H1 (cell line): ENCODE results near the gene SKP1. TPM values are rescaled to one million over a fixed set of nuclear protein-coding genes. Genes with fewer than 3 reads are reported as not detected.

ENCODE experiments used
- CBX5 ChIP-seq: fragments of 300-800, 300-1000 bp; sonication (generic); IDR thresholded peaks from 2 replicates; pipeline ENCODE4 v1.7.1; 2016; ENCODE audit warnings: antibody characterized with exemption, low read length, low read depth
- CHD2 ChIP-seq: IDR thresholded peaks from 2 replicates; pipeline ENCODE4 v1.6.1; 2012; ENCODE audit warnings: low read length, improper control_type of control experiment
- EZH2 ChIP-seq: fragments of 200-600 bp; sonication (generic); IDR thresholded peaks from 2 replicates; pipeline ENCODE4 v1.7.1; 2012; ENCODE audit warnings: low read depth, mild to moderate bottlenecking, moderate library complexity, low read length, inconsistent platforms; ENCODE audit not compliant: severe bottlenecking
- GTF2F1 ChIP-seq: IDR thresholded peaks from 2 replicates; pipeline ENCODE4 v1.6.1; 2012; ENCODE audit warnings: low read depth, low read length, improper control_type of control experiment, borderline replicate concordance
- PHF8 ChIP-seq: fragments of 200-600 bp; sonication (generic); conservative IDR thresholded peaks from 2 replicates; pipeline ENCODE4 v1.7.1; 2012; ENCODE audit warnings: low read depth, mild to moderate bottlenecking, inconsistent platforms, low read length, moderate library complexity
- POLR2AphosphoS5 ChIP-seq: IDR thresholded peaks from 2 replicates; pipeline ENCODE4 v1.6.1; 2011; ENCODE audit warnings: low read depth, low read length
- POU5F1 ChIP-seq: IDR thresholded peaks from 2 replicates; pipeline ENCODE4 v1.6.1; 2011; ENCODE audit warnings: low read depth, mild to moderate bottlenecking, low read length, moderate library complexity
- SP1 ChIP-seq: IDR thresholded peaks from 2 replicates; pipeline ENCODE4 v1.6.1; 2011; ENCODE audit warnings: low read depth, low read length
- TAF7 ChIP-seq: optimal IDR thresholded peaks from 2 replicates; pipeline ENCODE3; 2011; ENCODE audit warnings: low read depth, mild to moderate bottlenecking, inconsistent platforms, low read length, moderate library complexity, borderline replicate concordance
- polyA plus RNA-seq, 7 experiments: library from polyadenylated mRNA; depleted of rRNA in 3 of 7; stranded (reverse) in 5 of 7; unstranded in 2 of 7; fragments of >200 nt in 5 of 7; fragments of 200-250 nt in 2 of 7; gene quantifications; 1 replicate in 5 of 7; 2 replicates in 1 of 7; 4 replicates in 1 of 7; pipeline versions ENCODE4 v1.2.1 to v1.2.3, GENCODE V29; 2011 to 2013; ENCODE audit warnings: missing spikeins in 2 of 7, mixed read lengths in 2 of 7
- total RNA-seq: library from RNA; stranded (reverse); fragmentation: NEBNext Ultra II Directional; extraction: Animal tissue kit (Norgen Biotek cat#: 25700); gene quantifications from 2 replicates; pipeline ENCODE4 v1.2.1, GENCODE V29; 2021
- TF ChIP-seq, protein P1 (sequence below): fragments of 300-600 bp; sonication (generic); IDR thresholded peaks from 2 replicates; pipeline ENCODE4 v1.7.1; 2012; ENCODE audit warnings: low read length, moderate library complexity, mild to moderate bottlenecking, inconsistent platforms; ENCODE audit not compliant: insufficient replicate concordance

Gene SKP1
- total and polyA plus RNA-seq, 2 of the 8 experiments (the other 6 are each of a cell fraction or from before 2014, with no cell fraction given) = 163 to 332 TPM

DNA sequence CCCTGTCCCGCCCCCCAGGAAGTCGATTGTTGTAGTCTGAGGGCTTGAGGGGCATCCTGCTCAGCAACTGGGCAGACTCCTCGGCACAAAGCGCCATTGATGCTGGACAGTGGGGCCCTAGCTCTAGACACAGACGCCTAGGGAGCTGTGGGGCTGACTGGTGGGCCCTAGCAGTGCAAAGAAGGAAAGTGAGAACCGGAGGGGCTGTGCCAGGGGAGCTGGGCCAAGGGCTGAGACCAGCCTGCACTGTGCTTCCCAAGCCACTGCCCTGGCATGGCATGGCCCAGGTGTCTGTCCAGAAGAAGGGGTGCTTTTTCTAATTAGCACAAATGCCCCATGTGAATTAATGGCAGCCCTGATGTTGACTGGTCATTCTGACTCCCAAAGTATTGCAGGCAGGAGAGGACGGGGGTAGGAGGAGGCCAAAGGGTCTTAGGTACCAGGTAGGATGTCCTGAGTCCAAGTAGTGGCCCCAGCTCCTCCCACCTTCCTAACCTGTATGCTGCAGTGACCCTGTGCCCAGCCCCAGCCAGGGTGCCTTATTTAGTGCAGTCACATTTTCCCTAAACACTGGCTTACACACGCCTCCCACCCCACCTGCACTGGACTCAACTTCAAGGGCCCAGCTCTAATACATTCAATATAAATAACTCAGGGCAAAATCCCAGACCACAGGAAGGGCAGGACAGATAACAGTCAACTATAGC is 46.4 kb downstream of the SKP1 start (continued):
- TF ChIP-seq, protein P1, sequence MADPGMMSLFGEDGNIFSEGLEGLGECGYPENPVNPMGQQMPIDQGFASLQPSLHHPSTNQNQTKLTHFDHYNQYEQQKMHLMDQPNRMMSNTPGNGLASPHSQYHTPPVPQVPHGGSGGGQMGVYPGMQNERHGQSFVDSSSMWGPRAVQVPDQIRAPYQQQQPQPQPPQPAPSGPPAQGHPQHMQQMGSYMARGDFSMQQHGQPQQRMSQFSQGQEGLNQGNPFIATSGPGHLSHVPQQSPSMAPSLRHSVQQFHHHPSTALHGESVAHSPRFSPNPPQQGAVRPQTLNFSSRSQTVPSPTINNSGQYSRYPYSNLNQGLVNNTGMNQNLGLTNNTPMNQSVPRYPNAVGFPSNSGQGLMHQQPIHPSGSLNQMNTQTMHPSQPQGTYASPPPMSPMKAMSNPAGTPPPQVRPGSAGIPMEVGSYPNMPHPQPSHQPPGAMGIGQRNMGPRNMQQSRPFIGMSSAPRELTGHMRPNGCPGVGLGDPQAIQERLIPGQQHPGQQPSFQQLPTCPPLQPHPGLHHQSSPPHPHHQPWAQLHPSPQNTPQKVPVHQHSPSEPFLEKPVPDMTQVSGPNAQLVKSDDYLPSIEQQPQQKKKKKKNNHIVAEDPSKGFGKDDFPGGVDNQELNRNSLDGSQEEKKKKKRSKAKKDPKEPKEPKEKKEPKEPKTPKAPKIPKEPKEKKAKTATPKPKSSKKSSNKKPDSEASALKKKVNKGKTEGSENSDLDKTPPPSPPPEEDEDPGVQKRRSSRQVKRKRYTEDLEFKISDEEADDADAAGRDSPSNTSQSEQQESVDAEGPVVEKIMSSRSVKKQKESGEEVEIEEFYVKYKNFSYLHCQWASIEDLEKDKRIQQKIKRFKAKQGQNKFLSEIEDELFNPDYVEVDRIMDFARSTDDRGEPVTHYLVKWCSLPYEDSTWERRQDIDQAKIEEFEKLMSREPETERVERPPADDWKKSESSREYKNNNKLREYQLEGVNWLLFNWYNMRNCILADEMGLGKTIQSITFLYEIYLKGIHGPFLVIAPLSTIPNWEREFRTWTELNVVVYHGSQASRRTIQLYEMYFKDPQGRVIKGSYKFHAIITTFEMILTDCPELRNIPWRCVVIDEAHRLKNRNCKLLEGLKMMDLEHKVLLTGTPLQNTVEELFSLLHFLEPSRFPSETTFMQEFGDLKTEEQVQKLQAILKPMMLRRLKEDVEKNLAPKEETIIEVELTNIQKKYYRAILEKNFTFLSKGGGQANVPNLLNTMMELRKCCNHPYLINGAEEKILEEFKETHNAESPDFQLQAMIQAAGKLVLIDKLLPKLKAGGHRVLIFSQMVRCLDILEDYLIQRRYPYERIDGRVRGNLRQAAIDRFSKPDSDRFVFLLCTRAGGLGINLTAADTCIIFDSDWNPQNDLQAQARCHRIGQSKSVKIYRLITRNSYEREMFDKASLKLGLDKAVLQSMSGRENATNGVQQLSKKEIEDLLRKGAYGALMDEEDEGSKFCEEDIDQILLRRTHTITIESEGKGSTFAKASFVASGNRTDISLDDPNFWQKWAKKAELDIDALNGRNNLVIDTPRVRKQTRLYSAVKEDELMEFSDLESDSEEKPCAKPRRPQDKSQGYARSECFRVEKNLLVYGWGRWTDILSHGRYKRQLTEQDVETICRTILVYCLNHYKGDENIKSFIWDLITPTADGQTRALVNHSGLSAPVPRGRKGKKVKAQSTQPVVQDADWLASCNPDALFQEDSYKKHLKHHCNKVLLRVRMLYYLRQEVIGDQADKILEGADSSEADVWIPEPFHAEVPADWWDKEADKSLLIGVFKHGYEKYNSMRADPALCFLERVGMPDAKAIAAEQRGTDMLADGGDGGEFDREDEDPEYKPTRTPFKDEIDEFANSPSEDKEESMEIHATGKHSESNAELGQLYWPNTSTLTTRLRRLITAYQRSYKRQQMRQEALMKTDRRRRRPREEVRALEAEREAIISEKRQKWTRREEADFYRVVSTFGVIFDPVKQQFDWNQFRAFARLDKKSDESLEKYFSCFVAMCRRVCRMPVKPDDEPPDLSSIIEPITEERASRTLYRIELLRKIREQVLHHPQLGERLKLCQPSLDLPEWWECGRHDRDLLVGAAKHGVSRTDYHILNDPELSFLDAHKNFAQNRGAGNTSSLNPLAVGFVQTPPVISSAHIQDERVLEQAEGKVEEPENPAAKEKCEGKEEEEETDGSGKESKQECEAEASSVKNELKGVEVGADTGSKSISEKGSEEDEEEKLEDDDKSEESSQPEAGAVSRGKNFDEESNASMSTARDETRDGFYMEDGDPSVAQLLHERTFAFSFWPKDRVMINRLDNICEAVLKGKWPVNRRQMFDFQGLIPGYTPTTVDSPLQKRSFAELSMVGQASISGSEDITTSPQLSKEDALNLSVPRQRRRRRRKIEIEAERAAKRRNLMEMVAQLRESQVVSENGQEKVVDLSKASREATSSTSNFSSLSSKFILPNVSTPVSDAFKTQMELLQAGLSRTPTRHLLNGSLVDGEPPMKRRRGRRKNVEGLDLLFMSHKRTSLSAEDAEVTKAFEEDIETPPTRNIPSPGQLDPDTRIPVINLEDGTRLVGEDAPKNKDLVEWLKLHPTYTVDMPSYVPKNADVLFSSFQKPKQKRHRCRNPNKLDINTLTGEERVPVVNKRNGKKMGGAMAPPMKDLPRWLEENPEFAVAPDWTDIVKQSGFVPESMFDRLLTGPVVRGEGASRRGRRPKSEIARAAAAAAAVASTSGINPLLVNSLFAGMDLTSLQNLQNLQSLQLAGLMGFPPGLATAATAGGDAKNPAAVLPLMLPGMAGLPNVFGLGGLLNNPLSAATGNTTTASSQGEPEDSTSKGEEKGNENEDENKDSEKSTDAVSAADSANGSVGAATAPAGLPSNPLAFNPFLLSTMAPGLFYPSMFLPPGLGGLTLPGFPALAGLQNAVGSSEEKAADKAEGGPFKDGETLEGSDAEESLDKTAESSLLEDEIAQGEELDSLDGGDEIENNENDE = no peak
- TF ChIP-seq POLR2AphosphoS5 = no peak
- no peak for TF ChIP-seq CBX5
- no peak for TF ChIP-seq POU5F1
- no peak for TF ChIP-seq CHD2
- TF ChIP-seq GTF2F1 = no peak
- TF ChIP-seq EZH2 = no peak
- TF ChIP-seq SP1 = no peak
- no peak for TF ChIP-seq PHF8
- TF ChIP-seq TAF7 = no peak
